HG03103 (cell line): ENCODE measurements around the gene GPR27.

ENCODE experiments used
- ATAC-seq: cut with Tn5 transposase; IDR thresholded peaks from one replicate; pipeline ENCODE4 v1.9.1; 2021; ENCODE audit warnings: low read depth; ENCODE audit not compliant: unreplicated experiment

GPR27 gene

GRCh38 chr3:71728632-71729342 lies 24.9 kb upstream of the GPR27 start:
- ATAC-seq, result no peak

- ATAC-seq, result no peak
Measured at GRCh38 chr3:71732637-71733036, 21.0 kb upstream of the GPR27 start.

GRCh38 chr3:71733319-71733718 lies 20.3 kb upstream of the GPR27 start:
- ATAC-seq, result no peak

- ATAC-seq, result no peak
Measured at GRCh38 chr3:71734881-71735280, 18.8 kb upstream of the GPR27 start.

GRCh38 chr3:71742621-71743020 lies 11.0 kb upstream of the GPR27 start:
- ATAC-seq, result no peak

GRCh38 chr3:71744738-71745137 lies 8.9 kb upstream of the GPR27 start:
- no peak for ATAC-seq

GRCh38 chr3:71751602-71752001 lies 2.1 kb upstream of the GPR27 start:
- no peak for ATAC-seq

GRCh38 chr3:71752831-71753700 lies 589 bp upstream of the GPR27 start:
- no peak for ATAC-seq

- ATAC-seq, result no peak
Measured at GRCh38 chr3:71754610-71755253, 1.1 kb downstream of the GPR27 start.

GRCh38 chr3:71758091-71758490 lies 4.4 kb downstream of the GPR27 start:
- ATAC-seq, result no peak

- ATAC-seq, result no peak
Measured at GRCh38 chr3:71759401-71759800, 5.7 kb downstream of the GPR27 start.

- no peak for ATAC-seq
Measured at GRCh38 chr3:71760140-71760539, 6.5 kb downstream of the GPR27 start.

- no peak for ATAC-seq
Measured at GRCh38 chr3:71763426-71763825, 9.8 kb downstream of the GPR27 start.

GRCh38 chr3:71771126-71771525 lies 17.5 kb downstream of the GPR27 start:
- ATAC-seq, result no peak

- ATAC-seq, result no peak
Measured at GRCh38 chr3:71771884-71772283, 18.2 kb downstream of the GPR27 start.

GRCh38 chr3:71776538-71776937 lies 22.9 kb downstream of the GPR27 start:
- no peak for ATAC-seq

- ATAC-seq, result no peak
Measured at GRCh38 chr3:71778353-71778752, 24.7 kb downstream of the GPR27 start.

GRCh38 chr3:71779674-71780377 lies 26.2 kb downstream of the GPR27 start:
- no peak for ATAC-seq

- no peak for ATAC-seq
Measured at GRCh38 chr3:71780430-71780829, 26.8 kb downstream of the GPR27 start.

GRCh38 chr3:71783152-71783551 lies 29.5 kb downstream of the GPR27 start:
- ATAC-seq, result no peak
